ENCODE results near the gene MSI2.

Gene MSI2

GRCh38 chr17:57649731-57650484 lies 393.6 kb downstream of the MSI2 start:
- no peak for DNase-seq (ENCODE audit: low read depth in 4 of 4, low spot score in 1 of 4)

DNA sequence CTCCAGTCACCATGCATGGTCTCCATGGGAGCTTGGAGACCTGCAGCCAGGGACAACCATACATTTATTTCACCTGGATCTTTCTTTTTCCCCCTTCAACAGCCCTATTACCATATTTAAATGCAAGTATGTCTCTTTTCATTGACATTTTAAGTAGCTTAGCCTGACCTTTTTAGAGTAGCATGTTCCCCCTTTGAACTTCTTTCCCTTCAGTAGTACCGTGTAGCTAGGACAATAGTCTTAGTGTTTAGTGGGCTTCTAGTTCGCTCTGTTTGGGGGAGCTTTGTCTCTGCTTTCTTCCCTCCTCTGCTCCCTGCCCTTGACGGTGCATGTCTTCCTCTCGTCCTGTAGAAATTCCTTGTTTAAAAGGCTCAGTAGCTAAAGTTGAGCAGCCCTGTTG lies 394.2 kb downstream of the MSI2 start:
- DNase-seq (ENCODE audit: low read depth in 4 of 4, low spot score in 1 of 4): no peak

DNA sequence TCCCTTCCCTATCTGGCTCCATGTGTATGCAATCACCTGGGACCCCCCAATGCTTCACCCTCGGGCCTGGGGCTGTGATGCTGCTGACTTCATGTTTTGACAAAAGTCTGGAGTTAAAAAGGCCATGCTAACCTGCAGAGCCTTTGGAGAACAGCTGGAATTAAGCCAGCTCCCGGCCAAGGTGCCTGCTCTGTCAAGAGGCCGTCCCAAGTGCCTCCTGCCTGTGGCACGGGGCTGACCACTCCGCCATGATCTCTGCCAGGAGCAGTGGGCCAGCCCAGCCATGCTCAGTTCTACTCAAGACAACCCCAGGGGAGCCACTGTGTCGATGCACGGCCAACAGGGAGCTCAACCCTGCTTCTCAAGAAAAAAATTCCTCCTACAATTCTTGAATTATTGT lies 395.1 kb downstream of the MSI2 start:
- DNase-seq (ENCODE audit: low read depth in 4 of 4, low spot score in 1 of 4): no peak

DNA sequence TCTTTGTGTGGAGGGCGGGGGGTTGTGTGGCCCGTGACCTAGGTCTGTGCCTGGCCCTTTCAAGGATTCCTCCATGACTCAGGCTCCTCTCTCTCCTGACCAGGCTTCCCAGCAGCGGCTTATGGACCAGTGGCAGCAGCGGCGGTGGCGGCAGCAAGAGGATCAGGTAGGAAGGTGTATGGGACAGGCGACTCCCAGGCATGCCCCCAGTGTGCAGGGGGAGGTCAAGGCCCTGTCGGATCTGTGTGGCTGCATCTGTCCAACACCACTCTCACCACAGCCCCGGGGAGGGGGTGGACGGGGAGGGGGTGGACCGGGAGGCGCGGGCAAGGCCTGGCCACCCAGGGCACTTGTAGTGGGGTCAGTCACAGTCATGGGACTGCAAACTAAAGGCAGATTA lies 395.7 kb downstream of the MSI2 start:
- DNase-seq (ENCODE audit: low read depth in 4 of 4, low spot score in 1 of 4): no peak

DNA sequence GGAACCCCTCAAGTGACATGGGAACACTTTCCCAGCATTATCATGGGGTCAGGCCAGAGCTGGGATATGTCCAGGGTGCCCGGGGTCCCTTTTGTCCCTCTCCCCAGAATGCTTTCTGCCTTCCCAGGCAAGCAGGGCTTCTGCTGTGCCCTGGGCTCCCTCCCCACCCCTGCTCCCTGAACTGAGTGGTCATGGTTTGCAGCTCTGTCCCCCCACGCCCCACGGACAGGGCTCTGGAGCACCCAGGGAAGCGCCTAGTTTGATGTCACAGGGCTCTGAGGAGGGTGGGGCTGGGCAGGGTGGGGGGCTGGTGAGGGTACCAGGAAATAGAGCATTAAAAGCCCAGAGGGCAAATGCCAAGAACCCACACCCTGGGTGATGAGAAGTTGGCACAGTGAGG lies 396.5 kb downstream of the MSI2 start:
- DNase-seq (ENCODE audit: low read depth in 4 of 4, low spot score in 1 of 4): no peak

- no peak for DNase-seq (ENCODE audit: low read depth in 4 of 4, low spot score in 1 of 4)
These were observed 397.0 kb downstream of the MSI2 start for GRCh38 chr17:57653279-57653678.

GRCh38 chr17:57654040-57654775 lies 397.9 kb downstream of the MSI2 start:
- DNase-seq (ENCODE audit: low read depth in 4 of 4, low spot score in 1 of 4): no peak

DNA sequence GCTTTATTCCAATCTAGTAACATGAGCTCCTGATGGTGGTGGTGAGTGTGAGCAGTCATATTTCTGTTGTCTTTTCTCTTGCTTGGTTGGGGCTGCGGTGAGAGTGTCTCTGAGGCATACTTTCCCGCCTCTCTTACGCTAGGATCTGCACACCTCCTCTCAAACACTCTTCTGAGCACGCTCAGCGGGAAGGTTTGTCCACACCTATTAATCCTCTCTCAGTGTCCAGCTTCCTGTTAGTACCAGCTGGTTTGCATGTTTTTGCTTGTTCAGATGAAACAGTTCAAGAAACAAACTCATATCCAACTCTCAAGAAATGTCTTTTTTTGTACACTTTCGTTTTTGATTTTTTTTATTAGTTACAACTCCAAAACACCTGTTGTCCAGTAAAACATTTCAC lies 399.2 kb downstream of the MSI2 start:
- no peak for DNase-seq (ENCODE audit: low read depth in 4 of 4, low spot score in 1 of 4)

DNA sequence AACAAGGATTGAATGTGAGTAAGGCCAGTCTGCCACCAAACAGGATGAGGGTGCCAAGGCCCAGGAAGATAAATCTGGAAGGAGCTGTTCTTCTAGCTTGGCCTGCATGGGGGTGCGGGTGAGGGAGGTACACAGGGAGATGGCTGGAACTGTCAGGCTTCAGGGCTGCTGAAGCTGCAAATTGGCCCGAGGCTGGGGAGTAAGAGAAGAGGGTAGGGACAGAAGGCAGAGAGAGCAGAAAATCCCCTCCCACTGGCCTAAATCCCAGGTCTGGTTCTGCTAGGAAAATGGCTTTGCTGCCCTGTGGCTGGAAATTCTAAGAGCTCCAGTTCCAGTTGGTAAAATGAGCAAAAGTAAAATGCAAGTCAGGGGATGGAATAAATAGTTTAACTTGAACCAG lies 400.9 kb downstream of the MSI2 start:
- no peak for DNase-seq (ENCODE audit: low read depth in 4 of 4, low spot score in 1 of 4)

- no peak for DNase-seq (ENCODE audit: low read depth in 4 of 4, low spot score in 1 of 4)
These were observed 405.7 kb downstream of the MSI2 start for GRCh38 chr17:57662041-57662440.

- peak in 2 of 4 experiments; percentile 14 to 24 for DNase-seq (ENCODE audit: low read depth in 4 of 4, low spot score in 1 of 4)
These were observed 406.5 kb downstream of the MSI2 start for GRCh38 chr17:57662644-57663308.

- DNase-seq (ENCODE audit: low read depth in 4 of 4, low spot score in 1 of 4): no peak
These were observed 407.2 kb downstream of the MSI2 start for GRCh38 chr17:57663326-57664070.

- no peak for DNase-seq (ENCODE audit: low read depth in 4 of 4, low spot score in 1 of 4)
These were observed 408.8 kb downstream of the MSI2 start for GRCh38 chr17:57665128-57665527.

GRCh38 chr17:57665696-57666095 lies 409.4 kb downstream of the MSI2 start:
- DNase-seq (ENCODE audit: low read depth in 4 of 4, low spot score in 1 of 4): no peak

- no peak for DNase-seq (ENCODE audit: low read depth in 4 of 4, low spot score in 1 of 4)
These were observed 410.0 kb downstream of the MSI2 start for GRCh38 chr17:57666201-57666870.

GRCh38 chr17:57666946-57667345 lies 410.6 kb downstream of the MSI2 start:
- no peak for DNase-seq (ENCODE audit: low read depth in 4 of 4, low spot score in 1 of 4)

- DNase-seq (ENCODE audit: low read depth in 4 of 4, low spot score in 1 of 4): no peak
These were observed 411.2 kb downstream of the MSI2 start for GRCh38 chr17:57667461-57667923.

- no peak for DNase-seq (ENCODE audit: low read depth in 4 of 4, low spot score in 1 of 4)
These were observed 412.0 kb downstream of the MSI2 start for GRCh38 chr17:57668332-57668731.

DNA sequence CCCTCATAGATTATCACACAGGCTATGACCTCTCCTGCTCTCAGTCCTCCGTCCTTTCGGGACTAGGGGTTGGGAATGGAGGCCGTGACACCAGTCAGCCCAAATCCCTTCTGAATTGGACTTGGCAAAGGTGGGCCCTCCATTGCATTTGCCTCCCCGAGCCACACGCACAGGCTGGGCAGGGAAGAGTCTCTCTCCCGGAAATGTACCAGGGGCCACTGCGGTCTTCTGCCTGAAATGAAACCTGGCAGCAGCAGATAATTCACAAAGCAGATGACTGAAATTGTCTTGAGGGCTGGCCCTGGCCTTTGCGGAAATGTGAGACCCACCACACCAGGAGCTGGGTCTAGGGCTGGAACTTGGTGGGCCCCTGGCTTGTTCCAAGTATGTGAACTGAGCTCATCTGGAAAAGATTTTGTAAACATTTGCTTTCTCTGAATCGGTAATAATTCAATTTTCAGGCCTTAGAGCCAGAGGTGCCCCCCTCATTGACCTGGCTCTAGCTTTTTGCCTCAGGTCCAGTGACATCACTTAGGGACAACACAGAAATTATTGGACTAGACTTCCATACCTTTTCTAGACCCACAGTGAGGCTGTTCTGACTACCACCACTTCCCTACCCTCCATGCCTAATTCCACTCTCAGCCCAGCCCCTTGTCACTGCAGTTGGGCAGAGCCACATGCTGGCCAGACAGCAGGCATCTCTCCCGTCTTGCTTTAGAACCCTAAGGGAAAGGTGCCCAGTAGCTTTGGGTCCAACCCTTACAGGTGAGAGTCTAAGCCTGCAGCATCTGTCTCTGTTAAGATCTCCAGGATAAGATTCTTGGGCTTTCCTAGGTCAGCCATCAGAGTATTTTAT lies 413.6 kb downstream of the MSI2 start:
- DNase-seq (ENCODE audit: low read depth in 4 of 4, low spot score in 1 of 4): no peak
